Femur (tissue), 1 donor: ENCODE data around the gene DNM2.

Experiments used
- DNase-seq: peaks from one replicate; pipeline ENCODE4 v3.0.0-alpha.2; 2017

The DNM2 gene

DNA sequence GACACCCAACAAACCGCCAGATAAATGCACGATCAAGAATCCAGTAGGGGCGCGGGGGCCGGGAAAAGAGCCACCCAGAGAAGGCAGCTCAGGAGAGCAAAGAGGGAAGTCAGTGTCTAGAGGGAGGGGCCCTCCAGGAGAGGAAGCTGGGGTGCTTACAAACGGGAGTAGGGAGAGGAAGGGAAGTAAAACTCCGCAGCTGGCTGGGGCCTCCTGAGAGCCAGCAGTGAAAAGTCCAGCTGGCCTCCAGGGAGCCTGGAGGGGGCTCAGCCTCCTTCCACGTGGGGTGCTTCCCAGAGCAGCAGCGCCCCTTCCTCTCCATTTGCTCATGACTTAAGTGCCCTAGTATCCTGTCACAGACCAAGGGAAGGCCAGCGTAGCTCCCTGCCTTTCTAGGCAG is 66.4 kb downstream of the DNM2 start:
- no peak for DNase-seq

DNA sequence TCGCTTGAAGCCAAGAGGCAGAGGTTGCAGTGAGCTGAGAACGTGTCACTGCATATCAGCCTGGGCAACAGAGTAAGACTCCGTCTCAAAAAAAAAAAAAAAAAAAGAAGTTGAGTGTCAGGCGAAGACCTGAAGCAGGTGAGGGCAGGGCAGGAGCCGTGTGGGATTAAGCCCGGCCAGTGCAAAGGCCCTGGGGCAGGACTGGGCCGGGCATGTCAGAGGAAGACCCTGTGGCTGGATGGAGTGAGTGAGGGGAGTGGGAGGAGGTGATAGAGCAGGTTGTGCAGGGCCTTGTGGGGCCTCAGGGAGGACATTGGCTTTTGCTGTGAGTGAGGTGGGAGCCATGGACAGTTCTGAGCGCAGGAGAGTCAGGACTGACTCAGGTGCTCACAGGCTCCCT is 70.3 kb downstream of the DNM2 start:
- no peak for DNase-seq

DNA sequence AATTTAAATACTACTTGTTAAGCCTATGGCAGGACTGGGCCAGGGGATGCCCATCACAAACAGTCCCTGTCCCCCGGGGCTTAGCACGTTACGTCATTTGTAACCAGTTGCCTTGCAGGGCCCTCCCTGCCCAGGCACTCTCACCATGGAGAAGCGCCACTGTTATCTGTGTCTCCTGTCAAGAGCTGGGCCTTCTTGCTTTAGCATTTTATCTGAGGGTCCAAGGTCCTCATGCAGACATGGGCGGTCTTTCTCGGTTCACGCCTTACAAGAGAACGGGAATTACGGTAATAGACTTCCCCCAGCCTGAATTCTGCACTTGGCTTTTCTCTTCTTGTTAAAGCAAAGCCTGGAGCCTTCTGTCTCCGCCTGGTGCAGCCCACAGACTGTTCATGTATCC is 72.0 kb downstream of the DNM2 start:
- DNase-seq: no peak

DNA sequence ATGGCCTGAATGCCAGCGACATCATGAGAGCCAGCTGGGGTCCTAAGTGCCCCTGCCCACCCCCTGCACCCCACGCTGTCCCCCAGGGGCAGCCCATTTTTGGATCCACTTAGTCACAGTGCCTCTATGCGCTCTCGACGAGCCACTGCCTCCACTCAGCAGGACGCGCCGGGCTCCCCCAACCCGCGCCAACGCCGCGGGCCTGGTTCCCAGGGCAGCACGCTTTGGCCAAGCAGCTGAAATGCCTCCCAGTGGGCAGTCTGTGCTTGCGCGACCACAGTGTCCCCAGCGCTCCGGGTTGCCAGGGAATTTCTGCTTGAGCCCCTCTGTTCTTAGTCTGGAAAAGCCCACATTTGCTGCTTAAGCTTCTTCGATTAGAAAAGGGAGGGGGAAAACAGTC is 78.8 kb downstream of the DNM2 start:
- no peak for DNase-seq

DNA sequence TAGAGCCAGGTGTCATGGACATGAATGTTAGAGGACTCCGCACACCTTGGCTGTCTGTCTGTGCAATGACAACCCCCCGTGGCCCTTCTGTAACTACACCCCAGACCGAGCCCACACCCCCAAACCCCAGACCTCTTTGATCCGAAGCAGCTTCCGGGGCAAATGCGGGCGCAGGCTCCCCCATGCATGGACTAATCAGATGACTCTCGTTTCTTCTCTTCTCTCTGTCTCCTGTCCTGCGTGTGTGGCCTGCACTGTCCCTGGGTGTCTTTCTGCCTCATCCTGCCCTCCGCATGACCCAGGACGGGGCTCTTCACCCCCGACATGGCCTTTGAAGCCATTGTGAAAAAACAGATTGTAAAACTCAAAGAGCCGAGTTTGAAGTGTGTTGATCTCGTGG is 79.2 kb downstream of the DNM2 start:
- no peak for DNase-seq

DNA sequence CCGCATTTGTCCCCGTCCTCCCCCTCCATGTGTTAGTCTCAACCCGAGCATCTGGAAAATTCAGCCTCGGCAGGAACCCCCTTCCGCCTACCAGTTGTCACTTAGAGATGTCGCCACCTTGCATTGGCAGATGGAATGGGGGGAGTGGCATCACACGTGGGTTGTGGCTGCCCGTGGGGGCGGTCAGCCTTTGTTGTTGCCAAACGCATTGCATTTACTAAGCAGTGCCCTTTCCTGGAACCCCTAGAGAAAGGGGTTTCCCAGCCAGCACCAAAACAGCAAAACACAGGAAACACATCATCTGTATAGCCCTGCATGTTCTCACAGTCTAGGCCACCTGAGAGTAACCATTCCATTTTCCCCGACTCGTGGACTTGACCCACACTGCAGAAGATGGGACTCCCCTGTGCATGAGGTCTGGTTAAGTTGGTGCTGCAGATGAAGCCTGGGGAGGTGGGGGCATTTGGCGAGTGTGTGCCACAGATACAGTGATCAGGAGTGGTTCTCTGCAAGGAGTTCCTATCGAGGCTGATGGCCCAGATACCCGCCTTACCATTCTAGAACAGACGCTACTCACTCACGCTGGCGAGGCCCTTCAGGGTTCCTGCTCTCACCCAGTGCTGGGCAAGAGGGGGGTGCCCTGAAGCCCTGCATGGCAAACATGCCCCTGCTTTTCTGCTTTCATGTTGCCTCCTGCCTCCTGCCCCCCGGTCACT is 79.8 kb downstream of the DNM2 start:
- DNase-seq: no peak

DNA sequence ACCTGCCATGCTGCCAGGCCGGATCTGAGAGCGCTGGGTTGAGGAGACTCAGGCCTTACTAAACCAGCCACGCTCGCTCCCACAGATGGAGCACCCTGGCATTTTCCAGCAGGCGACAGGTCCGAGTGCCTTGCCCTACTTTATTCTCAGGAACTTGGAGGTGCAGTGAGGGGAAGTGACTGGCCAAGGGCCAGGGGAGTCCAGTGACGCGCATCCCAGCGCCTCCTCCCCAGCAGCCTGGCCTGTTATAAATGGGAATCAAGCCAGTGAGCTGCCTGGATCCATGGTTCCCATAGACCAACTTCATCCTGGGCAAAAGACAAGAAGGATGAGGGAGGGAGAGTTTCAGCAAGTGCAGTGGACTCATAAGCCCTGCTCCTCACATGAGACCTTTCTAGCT is 82.6 kb downstream of the DNM2 start:
- peak; percentile 19 for DNase-seq

DNA sequence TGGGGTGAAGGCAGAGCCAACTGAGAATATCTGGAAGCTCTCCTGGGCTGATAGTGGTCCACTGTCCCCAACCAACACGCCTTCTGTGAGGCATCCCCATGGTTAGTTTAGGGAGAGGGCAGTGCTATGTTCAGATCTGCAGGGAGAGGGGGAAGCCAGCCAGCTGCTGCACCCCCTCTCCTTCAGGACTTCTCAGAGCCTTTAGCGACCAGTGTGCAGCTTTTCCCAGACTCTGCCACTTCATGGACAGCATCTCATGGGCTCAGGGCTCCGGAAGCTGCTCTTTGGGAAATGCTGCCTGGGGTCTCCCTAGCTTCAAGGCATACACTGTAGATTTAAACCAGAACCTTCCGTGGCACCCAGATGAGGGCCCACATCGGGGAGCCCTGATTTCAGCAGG is 84.6 kb downstream of the DNM2 start:
- DNase-seq: no peak

DNA sequence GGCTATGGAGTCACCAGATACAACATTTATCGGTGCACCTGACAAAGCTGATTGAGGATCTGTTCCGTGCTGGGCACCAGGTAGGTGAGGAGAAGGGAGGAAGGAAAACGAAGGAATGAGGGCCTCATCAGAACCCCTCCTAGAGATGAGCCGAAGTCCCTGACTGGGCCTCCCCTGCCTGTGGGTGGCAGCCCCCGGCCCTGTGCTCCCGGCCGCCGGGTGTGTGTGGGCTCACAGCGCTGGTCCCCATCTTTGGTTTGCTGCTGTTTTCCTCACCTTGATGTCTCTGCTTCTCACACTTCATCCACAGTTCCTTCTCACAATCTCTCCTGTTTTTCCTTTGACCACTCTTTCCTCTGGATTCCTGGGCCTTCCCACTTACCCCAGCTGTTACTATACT is 85.4 kb downstream of the DNM2 start:
- DNase-seq: no peak

DNA sequence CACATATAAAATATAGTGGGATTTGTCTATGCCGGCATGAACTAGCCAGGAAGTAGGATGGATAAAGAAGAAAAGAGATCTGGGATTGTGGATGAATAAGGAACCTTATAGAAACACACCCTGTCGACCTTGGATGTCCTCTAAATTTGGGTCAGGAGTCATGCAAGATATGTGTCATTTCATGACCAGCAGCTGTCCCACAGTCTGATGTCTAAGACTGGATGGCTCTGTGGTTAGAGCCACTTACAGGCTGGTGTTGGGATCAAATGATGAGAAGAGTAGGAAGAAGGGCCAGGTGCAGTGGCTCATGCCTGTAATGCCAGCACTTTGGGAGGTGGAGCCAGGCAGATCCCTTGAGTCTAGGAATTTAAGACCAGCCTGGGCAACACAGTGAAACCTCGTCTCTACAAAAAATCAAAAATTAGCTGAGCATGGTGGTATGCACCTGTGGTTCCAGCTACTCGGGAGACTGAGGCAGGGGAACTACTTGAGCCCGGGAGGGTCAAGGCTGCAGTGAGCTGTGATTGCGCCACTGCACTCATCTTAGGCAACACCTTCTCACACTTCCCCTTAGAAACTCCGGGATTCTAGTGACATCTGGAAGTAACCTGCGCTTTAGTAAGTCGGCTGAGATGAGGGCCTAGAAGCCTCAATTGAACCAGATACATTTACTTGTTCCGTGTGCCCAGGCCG is 87.3 kb downstream of the DNM2 start:
- no peak for DNase-seq

DNA sequence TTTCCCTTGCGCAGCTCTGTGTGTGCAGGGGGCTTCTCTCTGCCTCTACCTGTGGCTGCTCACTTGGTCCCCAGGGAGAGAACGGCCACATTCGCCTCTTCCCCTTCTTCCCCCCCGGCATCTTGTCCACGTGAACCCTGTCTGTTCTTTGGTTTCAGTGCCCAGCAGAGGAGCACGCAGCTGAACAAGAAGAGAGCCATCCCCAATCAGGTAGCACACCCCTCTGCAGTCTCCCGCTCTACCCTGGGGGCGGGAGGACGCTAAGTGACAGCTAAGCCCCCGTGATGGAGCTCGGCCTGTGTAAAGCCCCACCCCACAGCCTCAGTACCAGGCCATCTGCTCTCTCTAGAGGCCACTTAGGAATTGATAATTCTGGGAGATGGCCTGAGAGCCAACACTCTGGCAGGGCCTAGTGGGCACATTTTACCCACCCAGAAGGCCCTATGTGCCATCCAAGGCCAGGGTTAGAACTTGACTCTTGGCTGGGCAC is 87.9 kb downstream of the DNM2 start:
- DNase-seq: no peak

DNA sequence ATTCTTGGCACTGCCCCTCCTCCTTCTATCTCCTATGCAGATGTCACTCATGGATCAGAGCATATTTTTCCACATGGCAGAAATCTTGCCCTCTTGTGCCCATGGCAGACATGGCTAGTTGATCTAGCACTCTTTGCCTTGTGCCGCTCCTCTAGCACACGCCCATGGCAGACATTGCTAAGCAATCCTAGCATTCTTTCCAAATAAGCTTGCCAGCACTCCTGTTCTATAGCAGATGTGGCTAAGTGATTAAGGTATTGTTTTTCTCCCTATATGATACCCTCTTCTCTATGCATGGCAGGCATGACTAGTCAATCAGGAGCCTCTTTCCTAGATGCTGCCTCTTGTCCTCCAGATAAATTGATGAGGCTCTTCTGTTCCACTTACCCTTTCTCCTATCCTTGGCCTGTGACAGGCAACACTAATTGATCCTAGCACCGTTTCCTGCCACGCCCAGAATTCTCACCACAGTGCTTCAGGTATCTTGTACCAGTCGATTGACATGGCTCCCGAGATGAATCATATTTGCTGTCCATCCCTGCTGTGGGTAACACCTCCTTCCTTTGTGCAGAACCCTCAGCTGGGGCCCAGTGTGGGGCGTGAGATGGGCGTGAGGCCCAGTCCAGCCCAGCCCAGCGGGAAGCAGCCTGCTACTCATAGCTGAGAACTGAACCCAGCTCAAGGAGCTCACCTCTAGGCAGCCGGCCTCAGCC is 91.2 kb downstream of the DNM2 start:
- DNase-seq: peak; percentile 43

DNA sequence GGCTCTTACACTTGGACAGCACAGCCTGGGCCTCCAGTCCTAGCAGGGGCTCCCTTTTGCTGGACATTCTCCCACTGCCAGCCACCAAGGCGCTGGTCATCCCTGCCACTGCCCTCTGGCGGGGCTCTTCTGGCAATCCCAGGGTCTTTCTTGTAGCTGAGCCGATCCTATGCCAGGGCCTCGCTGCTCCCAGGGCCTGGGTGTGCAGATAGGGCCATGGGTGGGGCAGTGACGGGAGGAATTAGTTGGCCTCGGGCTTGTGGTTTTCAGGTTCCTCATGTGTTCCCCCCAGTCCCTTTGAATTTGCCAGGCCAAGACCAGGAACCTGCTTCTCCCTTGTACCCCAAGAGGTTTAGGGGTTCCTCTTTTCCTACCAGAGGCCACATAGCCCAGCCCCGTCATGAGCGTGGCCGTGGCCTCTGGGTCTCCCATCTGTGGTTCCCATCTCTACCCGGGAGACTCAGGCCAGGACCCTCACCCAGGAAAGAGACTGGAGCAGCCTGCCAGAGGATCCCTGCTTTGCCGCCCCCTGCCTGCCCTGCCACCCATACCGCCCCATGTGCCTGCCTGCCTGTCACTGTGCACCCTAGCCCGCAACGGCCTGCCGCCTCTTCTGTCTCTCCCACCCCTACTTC is 91.9 kb downstream of the DNM2 start:
- DNase-seq: no peak

DNA sequence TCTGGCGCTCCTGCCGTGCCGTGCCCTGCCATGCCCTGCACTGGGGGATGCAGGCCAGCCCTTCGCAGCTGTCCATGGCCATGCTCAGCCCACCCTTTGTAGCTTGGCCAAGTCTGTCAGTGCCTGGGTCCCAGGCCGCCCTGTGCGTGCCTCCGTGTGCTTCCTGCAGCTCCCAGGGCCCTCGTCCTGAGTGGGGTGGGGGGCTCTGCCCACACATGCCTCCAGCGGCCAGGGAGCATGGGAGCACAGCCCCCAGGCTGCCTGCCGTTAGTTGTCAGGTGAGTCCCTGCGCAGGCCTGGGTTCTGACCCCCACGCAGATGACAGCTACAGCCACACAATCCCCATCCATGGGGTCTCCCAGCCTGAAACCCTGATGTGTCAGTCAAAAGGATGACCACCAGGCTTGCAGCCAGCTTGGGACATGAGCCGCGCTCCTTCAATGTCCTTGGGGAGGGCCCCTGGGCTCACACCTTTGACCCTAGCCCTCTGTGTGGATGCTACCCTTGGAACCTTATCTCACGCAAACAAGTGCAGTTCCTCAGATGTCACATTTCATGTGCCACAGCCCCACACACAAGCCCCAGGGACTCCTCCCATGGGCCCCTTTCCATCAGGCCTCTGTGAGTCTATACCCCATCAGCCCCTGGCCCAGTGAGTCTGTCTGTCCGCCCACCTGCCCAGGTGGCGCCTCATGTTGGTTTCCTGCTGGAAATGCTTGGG is 93.7 kb downstream of the DNM2 start:
- DNase-seq: no peak

DNA sequence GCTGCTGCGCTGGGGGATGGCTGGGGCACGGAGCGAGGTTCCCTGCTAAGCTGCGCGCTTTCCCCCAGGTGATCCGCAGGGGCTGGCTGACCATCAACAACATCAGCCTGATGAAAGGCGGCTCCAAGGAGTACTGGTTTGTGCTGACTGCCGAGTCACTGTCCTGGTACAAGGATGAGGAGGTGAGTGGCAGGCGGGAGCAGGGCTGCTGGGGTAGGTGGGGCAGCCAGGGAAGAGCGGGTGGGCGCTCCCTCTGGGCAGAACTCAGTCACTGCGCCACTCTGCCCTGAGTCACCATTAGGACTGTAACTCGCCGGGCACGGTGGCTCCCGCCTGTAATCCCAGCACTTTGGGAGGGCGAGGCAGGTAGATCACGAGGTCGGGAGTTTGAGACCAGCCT is 94.3 kb downstream of the DNM2 start:
- DNase-seq: no peak

DNA sequence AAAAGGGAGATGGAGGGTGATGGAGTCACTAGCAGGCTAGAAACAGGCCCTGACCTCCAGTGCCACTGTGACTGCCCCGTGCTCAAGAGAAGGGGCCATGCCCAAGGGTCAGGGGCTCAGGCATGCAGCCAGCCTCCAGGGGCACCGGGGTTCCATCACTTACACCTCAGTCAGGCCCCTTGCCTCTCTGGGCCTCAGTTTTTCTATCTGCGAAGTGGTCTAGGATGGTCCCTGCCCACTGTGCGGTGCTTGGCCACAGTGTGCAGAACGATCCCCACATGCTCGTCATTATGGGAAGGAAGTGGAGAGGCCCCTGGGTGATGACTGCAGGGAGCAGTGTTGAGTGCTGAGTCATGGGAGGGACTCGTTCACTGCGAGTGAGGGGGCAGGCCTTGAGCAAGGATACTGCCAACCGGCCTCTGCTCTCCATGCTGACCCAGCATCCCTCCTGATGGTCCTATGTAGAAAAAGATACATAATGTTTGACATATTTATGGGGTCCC is 95.1 kb downstream of the DNM2 start:
- peak; percentile 67 for DNase-seq

DNA sequence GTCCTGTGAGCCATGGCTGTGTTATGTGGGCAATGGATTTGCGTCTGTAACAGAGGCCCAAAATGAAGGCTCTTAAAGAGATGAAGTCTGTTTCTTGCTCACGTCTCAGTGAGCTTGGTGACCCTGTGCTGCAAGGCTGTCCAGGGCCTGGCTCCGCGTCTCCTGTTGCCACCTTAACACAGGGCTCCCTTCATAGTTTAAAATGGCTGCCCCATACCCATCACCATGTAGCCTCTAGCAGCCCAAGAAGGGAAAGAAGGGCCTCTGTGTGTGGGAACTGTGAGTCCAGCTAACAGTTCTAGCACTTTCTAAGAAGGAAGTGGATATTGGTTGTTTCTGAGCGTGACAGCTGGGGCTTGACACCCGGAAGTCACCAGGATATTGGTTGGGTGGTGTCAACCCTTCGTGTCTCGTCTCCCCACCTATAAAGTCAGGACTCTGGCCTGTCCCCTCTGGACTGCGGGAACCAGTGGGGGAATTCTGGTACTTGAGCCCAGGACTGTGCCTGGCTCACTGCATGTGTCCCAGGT is 97.2 kb downstream of the DNM2 start:
- no peak for DNase-seq

DNA sequence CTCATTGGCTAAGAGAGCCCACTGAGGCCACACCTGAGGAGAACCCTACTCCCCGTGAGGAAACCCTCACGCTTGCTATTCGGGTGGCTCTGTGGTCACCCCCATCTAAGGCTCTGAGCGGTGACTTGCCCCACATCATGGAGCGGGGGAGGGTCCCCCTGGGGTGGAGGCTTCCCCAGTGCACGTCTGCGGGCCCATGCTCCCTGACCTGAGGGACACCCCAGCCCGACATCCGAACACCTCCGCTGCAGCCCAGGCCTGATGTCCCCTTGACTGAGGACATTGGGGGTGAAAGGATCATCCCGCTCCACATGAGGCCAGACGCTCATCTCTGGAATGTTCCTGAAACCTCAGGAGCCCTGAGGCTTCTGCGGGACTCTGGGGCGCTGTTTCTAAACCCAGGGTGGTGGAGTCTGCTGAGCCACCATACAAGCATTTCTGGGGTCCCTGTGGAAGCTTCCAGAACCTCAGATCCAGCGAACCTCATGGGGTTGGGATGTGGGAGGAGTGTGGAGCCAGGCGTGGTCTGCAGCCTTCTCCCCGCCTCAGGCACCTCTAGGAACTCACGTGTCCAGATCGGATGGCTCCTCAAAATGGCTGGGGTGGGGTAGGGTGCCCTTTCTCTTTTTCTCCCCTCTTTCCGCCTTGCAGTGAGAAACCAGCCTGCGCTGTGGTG is 98.2 kb downstream of the DNM2 start:
- DNase-seq: no peak

DNA sequence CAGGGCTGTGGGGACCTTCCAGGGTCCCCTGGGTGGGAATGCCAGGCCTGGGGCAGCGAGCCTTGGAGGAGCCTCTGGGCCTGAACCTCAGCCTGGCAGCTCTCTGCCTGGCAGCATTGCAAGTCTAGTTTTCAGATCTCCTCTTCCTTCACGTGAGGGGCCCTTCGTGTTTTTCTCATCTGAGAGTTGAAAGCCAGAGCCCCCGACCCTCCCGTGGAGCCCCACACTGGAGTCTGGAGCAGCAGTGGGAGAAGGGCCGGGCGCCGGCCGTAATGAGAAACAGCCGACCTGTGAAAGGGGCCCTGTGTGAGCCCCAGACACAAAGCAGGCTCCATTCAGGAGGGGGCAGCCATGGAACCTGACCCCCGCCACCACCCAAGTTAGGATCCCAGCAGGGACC is 98.8 kb downstream of the DNM2 start:
- no peak for DNase-seq

DNA sequence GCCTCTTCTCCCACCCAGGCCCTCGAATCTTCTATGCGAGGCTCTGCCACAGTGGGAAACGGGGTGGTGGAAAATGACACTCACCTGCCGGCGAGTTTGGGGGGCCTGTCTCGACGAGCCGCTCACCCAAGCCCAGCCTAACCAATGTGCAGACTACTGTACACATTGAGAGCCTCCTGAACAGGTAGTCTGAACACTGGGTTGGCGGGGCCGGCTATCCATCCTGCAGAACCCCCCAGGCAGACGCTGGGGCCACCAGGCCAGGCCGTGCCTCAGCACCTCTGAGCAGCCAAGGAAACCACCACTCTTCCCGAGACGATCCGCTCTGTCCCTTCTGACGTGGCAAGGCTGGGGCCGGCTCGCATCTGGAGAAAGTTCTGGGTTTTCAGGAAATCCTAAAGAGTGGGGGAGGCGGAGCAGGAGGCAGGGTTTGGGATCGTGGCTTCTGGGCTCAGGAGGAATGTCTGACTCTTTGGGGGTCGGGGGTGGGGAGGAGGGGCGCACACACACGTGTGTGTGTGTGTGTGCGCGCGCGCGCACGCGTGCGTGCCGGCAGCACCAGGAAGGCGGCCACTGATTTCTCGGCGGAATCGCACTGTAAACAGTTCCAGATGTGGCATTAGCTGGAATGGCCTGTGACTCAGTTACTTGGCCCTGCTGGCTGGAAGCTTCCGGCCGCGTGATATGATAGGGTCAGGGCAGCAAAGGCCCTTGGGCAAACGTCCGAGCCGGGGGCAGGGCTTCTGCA is 99.6 kb downstream of the DNM2 start:
- DNase-seq: peak; percentile 92
